ENCODE measurements around the gene ARIH1.

- no peak for TF ChIP-seq FOXM1 (IDR thresholded peaks at IDR 0.05; ENCODE audit: borderline replicate concordance)
- TF ChIP-seq SP1 (IDR thresholded peaks at IDR 0.05), result no peak
- TF ChIP-seq NFRKB (IDR thresholded peaks at IDR 0.05), result no peak
- no peak for TF ChIP-seq TARDBP (IDR thresholded peaks at IDR 0.05)
- TF ChIP-seq ARNT (IDR thresholded peaks at IDR 0.05), result no peak
- no peak for TF ChIP-seq HDGF (IDR thresholded peaks at IDR 0.05; ENCODE audit: borderline replicate concordance)
- TF ChIP-seq BHLHE40 (IDR thresholded peaks at IDR 0.05; ENCODE audit: borderline replicate concordance), result no peak
- TF ChIP-seq CTBP1 (IDR thresholded peaks at IDR 0.05; ENCODE audit: borderline replicate concordance), result no peak
- TF ChIP-seq L3MBTL2 (conservative IDR thresholded peaks at IDR 0.05), result no peak
- TF ChIP-seq FOXA1 (IDR thresholded peaks at IDR 0.05), result no peak
Measured at GRCh38 chr15:72562386-72562785, 88.3 kb downstream of the ARIH1 start.
